ENCODE measurements around the gene NBPF3. TPM values are rescaled to one million over a fixed set of nuclear protein-coding genes. Genes with fewer than 3 reads are reported as not detected.

Gene NBPF3
- total and polyA plus RNA-seq, 2 donors (not counting 3 experiments of a cell fraction or from before 2014, with no cell fraction given), result 3.3 to 6.5 TPM

- H3K36me3 ChIP-seq (ENCODE audit: control insufficient read depth in 2 of 2, extremely low read depth in 1 of 2, insufficient read depth in 2 of 2, low read length in 2 of 2), result no peaks in the 10 kb centered on the region
- FAIRE-seq (no peak), DNase-seq (ENCODE audit: low read depth, low spot score) (no peak)
- ChIA-PET POLR2A (no interaction called here), CTCF (interaction anchor here (1.3 to 1.7 kb wide), 3 partner anchors 10 to 125 kb away, joined by 3 to 9 read pairs (median 8); no protein-coding TSS in a partner anchor)
- no peaks in the 10 kb centered on the region for H3K9me3 ChIP-seq (replicated peaks; ENCODE audit: control insufficient read depth, insufficient read depth, low read length)
- peaks cover 5 to 15% of the 10 kb centered on the region in 2 experiments for H3K27me3 ChIP-seq (ENCODE audit: control insufficient read depth in 2 of 2, insufficient read depth in 2 of 2, low read length in 2 of 2)
- no peak overlapping the region for H3K27ac ChIP-seq (ENCODE audit: insufficient read depth, low read depth, low read length)
- H3K9ac ChIP-seq (replicated peaks; ENCODE audit: extremely low read depth, insufficient read depth, low read length), result no peak overlapping the region
- no peak overlapping the region for H3K4me2 ChIP-seq (ENCODE audit: insufficient read depth, low read length)
- H3K4me3 ChIP-seq (replicated peaks in 1 of 3; ENCODE audit: insufficient read depth in 1 of 3, low read depth in 1 of 3, low read length in 3 of 3), result no peak overlapping the region
- no peaks in the 10 kb centered on the region for H4K20me1 ChIP-seq (replicated peaks; ENCODE audit: control insufficient read depth, extremely low read depth, insufficient read depth, low read length)
- no TSS peak for BruUV-seq (replicated peaks)
- intact Hi-C loops (cut with micrococcal nuclease), result no loop called here
- dilution Hi-C loops (cut with MboI; ENCODE audit: extremely low pct_ligation_motif_present, low sequenced_read_pairs), result no loop called here
- no peaks in the 10 kb centered on the region for H3K79me2 ChIP-seq (ENCODE audit: control insufficient read depth, insufficient read depth, low read length)
- TF ChIP-seq CTCF (IDR thresholded peaks at IDR 0.05; ENCODE audit: extremely low read depth in 1 of 2, insufficient read depth in 1 of 2, low read depth in 1 of 2, low read length in 2 of 2), result no peak
- TF ChIP-seq, protein P1, sequence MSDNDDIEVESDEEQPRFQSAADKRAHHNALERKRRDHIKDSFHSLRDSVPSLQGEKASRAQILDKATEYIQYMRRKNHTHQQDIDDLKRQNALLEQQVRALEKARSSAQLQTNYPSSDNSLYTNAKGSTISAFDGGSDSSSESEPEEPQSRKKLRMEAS (IDR thresholded peaks at IDR 0.05; ENCODE audit: insufficient read depth, insufficient read length), result no peak
- no peak overlapping the region for H2AFZ ChIP-seq (ENCODE audit: low read depth, low read length)
- H3K4me1 ChIP-seq (ENCODE audit: control insufficient read depth, extremely low read depth, insufficient read depth, low read length), result no peaks in the 10 kb centered on the region
- H3K9me1 ChIP-seq (replicated peaks; ENCODE audit: control insufficient read depth, extremely low read depth, insufficient read depth, low read length), result no peaks in the 10 kb centered on the region
Observed at GRCh38 chr1:21495225-21495820, 55.4 kb downstream of the NBPF3 start.

- Histone ChIP-seq H3K9me1 (replicated peaks; ENCODE audit: control insufficient read depth, extremely low read depth, insufficient read depth, low read length) (no peaks in the 10 kb centered on the region), H3K27me3 (ENCODE audit: control insufficient read depth in 2 of 2, insufficient read depth in 2 of 2, low read length in 2 of 2) (peaks cover 5 to 15% of the 10 kb centered on the region in 2 experiments), H2AFZ (ENCODE audit: low read depth, low read length) (no peak overlapping the region), H3K4me3 (replicated peaks in 1 of 3; ENCODE audit: insufficient read depth in 1 of 3, low read depth in 1 of 3, low read length in 3 of 3) (no peak overlapping the region), H3K4me2 (ENCODE audit: insufficient read depth, low read length) (no peak overlapping the region), H3K9ac (replicated peaks; ENCODE audit: extremely low read depth, insufficient read depth, low read length) (no peak overlapping the region), H3K9me3 (replicated peaks; ENCODE audit: control insufficient read depth, insufficient read depth, low read length) (no peaks in the 10 kb centered on the region), H4K20me1 (replicated peaks; ENCODE audit: control insufficient read depth, extremely low read depth, insufficient read depth, low read length) (no peaks in the 10 kb centered on the region), H3K36me3 (ENCODE audit: control insufficient read depth in 2 of 2, extremely low read depth in 1 of 2, insufficient read depth in 2 of 2, low read length in 2 of 2) (no peaks in the 10 kb centered on the region), H3K4me1 (ENCODE audit: control insufficient read depth, extremely low read depth, insufficient read depth, low read length) (no peaks in the 10 kb centered on the region), H3K27ac (ENCODE audit: insufficient read depth, low read depth, low read length) (no peak overlapping the region), H3K79me2 (ENCODE audit: control insufficient read depth, insufficient read depth, low read length) (no peaks in the 10 kb centered on the region)
- no TSS peak for BruUV-seq (replicated peaks)
- TF ChIP-seq, protein P1 (IDR thresholded peaks at IDR 0.05; ENCODE audit: insufficient read depth, insufficient read length), result no peak
- no peak for TF ChIP-seq EZH2 (IDR thresholded peaks at IDR 0.05; ENCODE audit: borderline replicate concordance, low read depth, low read length, severe bottlenecking)
- TF ChIP-seq MYC (IDR thresholded peaks at IDR 0.05; ENCODE audit: low read depth, low read length), result no peak
- TF ChIP-seq JUN (IDR thresholded peaks at IDR 0.05; ENCODE audit: borderline replicate concordance, insufficient read depth, insufficient read length, low read depth), result no peak
- no peak for TF ChIP-seq POLR2A (IDR thresholded peaks at IDR 0.05; ENCODE audit: low read depth, low read length)
- TF ChIP-seq POLR2AphosphoS5 (IDR thresholded peaks at IDR 0.05; ENCODE audit: insufficient read depth, low read depth, low read length), result no peak
- TF ChIP-seq GATA2 (IDR thresholded peaks at IDR 0.05; ENCODE audit: insufficient read depth, insufficient read length, low read depth, low read length), result no peak
- TF ChIP-seq FOS (IDR thresholded peaks at IDR 0.05; ENCODE audit: borderline replicate concordance, insufficient read depth, low read length), result no peak
- TF ChIP-seq CTCF (IDR thresholded peaks at IDR 0.05; ENCODE audit: extremely low read depth in 1 of 2, insufficient read depth in 1 of 2, low read depth in 1 of 2, low read length in 2 of 2), result no peak
- intact Hi-C loops (cut with micrococcal nuclease) (no loop called here), dilution Hi-C loops (cut with MboI; ENCODE audit: extremely low pct_ligation_motif_present, low sequenced_read_pairs) (no loop called here)
- ChIA-PET POLR2A (no interaction called here), CTCF (interaction anchor here (1.3 to 1.7 kb wide), 3 partner anchors 10 to 126 kb away, joined by 3 to 9 read pairs (median 8); no protein-coding TSS in a partner anchor)
- FAIRE-seq (no peak), DNase-seq (ENCODE audit: low read depth, low spot score) (no peak)
Observed at GRCh38 chr1:21496063-21496462, 56.1 kb downstream of the NBPF3 start.
